Upper lobe of left lung (tissue), 6 donors: ENCODE measurements around the gene CERS6. TPM values are rescaled to one million over a fixed set of nuclear protein-coding genes. Genes with fewer than 3 reads are reported as not detected.
A peak's percentile ranks its signal among the peaks of the same experiment; 100 is the strongest.

Experiments
- ATAC-seq, 2 donors: fragments of 200-7000 bp; cut with Tn5 transposase; one replicate each; pipeline ENCODE4 v1.9.1; 2022; ENCODE audit warnings: mild to moderate bottlenecking in 2 of 2, moderate library complexity in 2 of 2; ENCODE audit not compliant: low FRiP score in 2 of 2
- DNase-seq, 2 donors: peaks; one replicate each; pipeline ENCODE4 v3.0.0-alpha.2; 2019 to 2020
- H3K27ac ChIP-seq, 4 donors: fragments of 200-600 bp; sonication (generic); one replicate each; pipeline ENCODE4 v1.5.1; 2016 to 2019
- H3K27me3 ChIP-seq, 4 donors: fragments of 200-600 bp; sonication (generic); one replicate each; pipeline ENCODE4 v1.5.1; 2017 to 2019
- H3K36me3 ChIP-seq, 4 donors: fragments of 200-600 bp; sonication (generic); one replicate each; pipeline ENCODE4 v1.5.1; 2016 to 2019
- H3K4me1 ChIP-seq, 4 donors: fragments of 200-600 bp; sonication (generic); one replicate each; pipeline ENCODE4 v1.5.1; 2018 to 2019
- H3K4me3 ChIP-seq, 4 donors: fragments of 200-600 bp; sonication (generic); one replicate each; pipeline ENCODE4 v1.5.1; 2017 to 2019; ENCODE audit warnings: mild to moderate bottlenecking in 2 of 4, moderate library complexity in 1 of 4
- H3K9me3 ChIP-seq, 4 donors: fragments of 200-600 bp; sonication (generic); one replicate each; pipeline ENCODE4 v1.5.1; 2018 to 2019
- CTCF ChIP-seq, 6 experiments: fragments of 450-650 bp in 4 of 6; fragments of 200-600 bp in 2 of 6; sonication (generic) in 2 of 6; IDR thresholded peaks; one replicate each; pipeline ENCODE4 v1.5.1; 2016 to 2019; ENCODE audit warnings: antibody characterized with exemption in 6 of 6
- EP300 ChIP-seq, 4 donors: sonication (generic); formaldehyde crosslinking; IDR thresholded peaks; one replicate each; pipeline ENCODE4 v1.5.1; 2017; ENCODE audit warnings: antibody characterized with exemption in 4 of 4, control low read depth in 2 of 4
- POLR2A ChIP-seq, 4 donors: fragments of 450-650 bp; IDR thresholded peaks; one replicate each; pipeline ENCODE4 v1.5.1; 2016 to 2017; ENCODE audit warnings: antibody characterized with exemption in 4 of 4, mild to moderate bottlenecking in 2 of 4
- POLR2AphosphoS5 ChIP-seq, 2 donors: sonication (generic); formaldehyde crosslinking; IDR thresholded peaks; one replicate each; pipeline ENCODE4 v1.5.1; 2017; ENCODE audit warnings: antibody characterized with exemption in 2 of 2
- whole genome bisulfite sequencing, 2 donors: methylation state at CpG; one replicate each; pipeline ENCODE4 v1.1.5; 2017 to 2018; 5-methylcytosine and 5-hydroxymethylcytosine counted together
- total RNA-seq, 6 donors: library from RNA; depleted of rRNA in 4 of 6; stranded (reverse); fragments of >200 nt in 4 of 6; gene quantifications; one replicate each; pipeline versions ENCODE4 v1.1.0 to v1.2.1, GENCODE V29; 2016 to 2021
- donor health status: DM: no; HTN: no; CAD: no; lungs with moderate emphysema.
- donor health status: DM: no; HTN: yes; CAD: no; lungs with severe emphysema.

Gene CERS6
- total RNA-seq, 6 donors from 2014 or later = 7.3 to 24.7 (median 16.6) TPM

- DNase-seq = no peak
- 72 to 74% methylated on average over 6 of the region's 6 CpGs for WGBS, 2 donors
- peak overlapping the region in 2 of 4 donors; percentile 84 to 85 for H3K27ac ChIP-seq
These were observed 1.1 kb upstream of the CERS6 start for GRCh38 chr2:168454737-168455644.

GRCh38 chr2:168456521-168457189, 583 bp downstream of the CERS6 start:
- Histone ChIP-seq H3K4me1 (peaks cover 0 to 33% (median 0%) of the 10 kb centered on the region in 4 donors), H3K27ac (peak overlapping the region; percentile 70 to 87 (median 84)), H3K4me3 (peak overlapping the region; percentile 57 to 84 (median 72)), H3K27me3 (no peaks in the 10 kb centered on the region), H3K36me3 (no peaks in the 10 kb centered on the region), H3K9me3 (no peaks in the 10 kb centered on the region)
- TF ChIP-seq EP300 (IDR thresholded peaks at IDR 0.05) = no peak
- ATAC-seq (peak in 1 of 2 donors; percentile 38), DNase-seq (peak; percentile 51 to 89)
- WGBS, 2 donors = 0 to 1% methylated on average over 2 to 53 of the region's 61 CpGs

More at GRCh38 chr2:168454737-168455644, 1.1 kb upstream of the CERS6 start:
- Histone ChIP-seq H3K4me3 (peak overlapping the region in 3 of 4 donors; percentile 60 to 84 (median 83)), H3K9me3 (no peaks in the 10 kb centered on the region), H3K4me1 (peaks cover 0 to 33% (median 0%) of the 10 kb centered on the region in 4 donors), H3K27me3 (no peaks in the 10 kb centered on the region), H3K36me3 (no peaks in the 10 kb centered on the region)
- ATAC-seq = no peak
- TF ChIP-seq POLR2AphosphoS5 (IDR thresholded peaks at IDR 0.05) (no peak), EP300 (IDR thresholded peaks at IDR 0.05) (no peak), CTCF (IDR thresholded peaks at IDR 0.05) (no peak), POLR2A (IDR thresholded peaks at IDR 0.05) (no peak)

- ATAC-seq (no peak), DNase-seq (no peak)
- H3K4me1 ChIP-seq = peaks cover 0 to 33% (median 0%) of the 10 kb centered on the region in 4 donors
- no peaks in the 10 kb centered on the region for H3K27me3 ChIP-seq
- TF ChIP-seq POLR2A (IDR thresholded peaks at IDR 0.05) (no peak), POLR2AphosphoS5 (IDR thresholded peaks at IDR 0.05) (no peak), EP300 (IDR thresholded peaks at IDR 0.05) (no peak), CTCF (IDR thresholded peaks at IDR 0.05) (no peak)
- peak overlapping the region; percentile 57 to 84 (median 72) for H3K4me3 ChIP-seq
- 23 to 40% methylated on average over 17 of the region's 17 CpGs for WGBS, 2 donors
- no peaks in the 10 kb centered on the region for H3K36me3 ChIP-seq
- H3K9me3 ChIP-seq = no peaks in the 10 kb centered on the region
- H3K27ac ChIP-seq = peak overlapping the region in 3 of 4 donors; percentile 84 to 87 (median 85)
These were observed 1.3 kb downstream of the CERS6 start for GRCh38 chr2:168457190-168457895.

GRCh38 chr2:168458139-168458538, 2.1 kb downstream of the CERS6 start:
- Histone ChIP-seq H3K9me3 (no peaks in the 10 kb centered on the region), H3K4me3 (peak overlapping the region in 2 of 4 donors; percentile 60 to 83), H3K27me3 (no peaks in the 10 kb centered on the region), H3K4me1 (peaks cover 0 to 33% (median 0%) of the 10 kb centered on the region in 4 donors), H3K36me3 (no peaks in the 10 kb centered on the region), H3K27ac (no peak overlapping the region)
- ATAC-seq (no peak), DNase-seq (no peak)
- WGBS, 2 donors = 36 to 39% methylated on average over 1 of the region's 1 CpG
- no peak for TF ChIP-seq EP300 (IDR thresholded peaks at IDR 0.05)
- no peak for TF ChIP-seq CTCF (IDR thresholded peaks at IDR 0.05)
- no peak for TF ChIP-seq POLR2AphosphoS5 (IDR thresholded peaks at IDR 0.05)
- TF ChIP-seq POLR2A (IDR thresholded peaks at IDR 0.05) = no peak
